ENCODE results near the gene GLRA1. TPM values are rescaled to one million over a fixed set of nuclear protein-coding genes. Genes with fewer than 3 reads are reported as not detected.

GLRA1 gene
- total RNA-seq, 2 experiments from 2014 or later, result not detected

DNA sequence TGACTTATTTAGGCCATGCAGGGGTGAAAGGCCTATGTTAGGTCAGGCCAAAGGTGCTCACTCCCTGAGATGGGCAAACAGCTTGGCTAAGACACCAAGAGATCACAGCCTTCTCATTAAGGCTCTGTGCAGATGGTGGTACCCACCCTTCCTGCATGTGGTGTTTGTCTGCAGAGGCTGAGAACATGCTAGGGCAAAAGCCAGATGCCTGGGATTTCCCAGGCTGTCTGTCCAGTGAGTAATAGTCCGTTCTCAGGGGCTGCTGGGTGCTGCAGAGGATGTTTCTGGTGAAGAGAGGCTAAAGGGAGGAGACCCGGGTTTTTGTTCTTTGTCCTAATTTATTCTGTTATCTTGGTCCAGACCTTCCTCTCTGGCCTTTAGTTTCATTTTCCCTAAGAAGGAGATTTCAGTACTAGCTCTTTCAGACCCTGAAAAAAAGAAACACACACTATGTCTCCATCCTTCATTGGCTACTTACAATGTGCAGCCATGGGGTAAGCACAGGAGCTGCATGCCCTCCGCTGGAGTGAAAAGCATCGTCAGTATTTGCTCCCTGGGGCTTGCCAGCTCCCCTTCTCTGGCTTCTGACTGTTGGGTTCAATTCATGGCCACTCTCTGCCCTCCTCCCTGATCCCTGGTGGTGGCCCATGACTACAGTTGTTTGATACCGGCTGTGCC is 23.4 kb upstream of the GLRA1 start:
- DNase-seq (no peak), ATAC-seq (ENCODE audit: low read depth) (no peak)
- no peak overlapping the region for H3K4me3 Mint-ChIP-seq
- no peaks in the 10 kb centered on the region for H3K4me1 Mint-ChIP-seq
- POLR2A ChIA-PET, result no interaction called here
- no peaks in the 10 kb centered on the region for H3K27me3 Mint-ChIP-seq
- no peaks in the 10 kb centered on the region for H3K36me3 Mint-ChIP-seq
- H3K27ac Mint-ChIP-seq, result no peak overlapping the region
- H3K9me3 Mint-ChIP-seq, result peaks cover 2% of the 10 kb centered on the region

DNA sequence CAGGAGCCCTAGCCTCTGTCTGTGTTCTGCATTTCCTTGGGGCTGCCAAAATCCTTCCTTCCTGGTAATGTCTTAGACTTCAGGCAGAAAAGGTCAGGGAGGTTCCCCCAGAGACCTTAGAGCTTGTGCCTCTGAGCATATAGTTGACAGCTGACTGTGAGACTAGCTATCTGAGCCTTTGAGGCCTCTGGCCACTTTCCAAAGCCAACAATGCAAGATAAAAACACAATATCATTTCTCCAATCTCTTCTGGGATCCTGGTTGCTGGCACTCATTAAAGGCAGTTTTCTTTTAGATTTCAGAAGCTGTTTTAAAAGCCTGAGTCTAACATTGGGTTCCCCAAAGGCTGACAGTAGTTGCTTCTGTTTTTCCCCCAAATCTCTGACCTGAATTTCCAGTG is 13.2 kb upstream of the GLRA1 start:
- DNase-seq, result no peak
- no peak for ATAC-seq (ENCODE audit: low read depth)
- Mint-ChIP-seq H3K9me3 (peaks cover 6% of the 10 kb centered on the region), H3K27me3 (no peaks in the 10 kb centered on the region), H3K36me3 (no peaks in the 10 kb centered on the region), H3K4me1 (no peaks in the 10 kb centered on the region), H3K27ac (no peak overlapping the region), H3K4me3 (no peak overlapping the region)
- POLR2A ChIA-PET, result no interaction called here

DNA sequence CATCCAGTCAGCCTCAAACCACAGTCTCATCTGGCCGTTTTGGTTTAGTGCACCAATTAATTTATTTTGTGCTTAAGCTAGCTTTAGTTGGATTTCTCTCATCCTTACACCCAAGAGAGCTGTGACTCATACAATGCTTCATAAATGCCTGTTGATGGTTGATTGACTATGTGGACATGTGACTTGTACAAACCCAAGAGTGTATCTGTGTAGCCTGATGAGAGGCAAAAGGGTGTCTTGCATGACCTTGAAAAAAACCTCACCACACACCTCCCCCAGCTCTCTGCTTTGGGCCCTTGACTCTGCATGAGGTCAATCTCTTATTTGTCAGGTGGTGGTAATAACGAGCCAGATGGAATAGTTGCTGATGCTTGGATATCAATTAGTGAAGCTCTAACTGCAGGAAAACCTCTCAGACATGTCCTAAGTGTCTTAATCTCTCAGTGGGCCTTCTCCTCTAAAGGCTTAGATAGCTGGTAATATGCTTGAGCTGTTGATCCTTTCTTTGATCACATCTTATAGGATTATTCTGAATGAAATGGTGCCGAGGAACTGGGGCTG is 10.6 kb upstream of the GLRA1 start:
- Mint-ChIP-seq H3K27me3 (no peaks in the 10 kb centered on the region), H3K27ac (no peak overlapping the region), H3K4me1 (no peaks in the 10 kb centered on the region), H3K36me3 (no peaks in the 10 kb centered on the region), H3K9me3 (peaks cover 10% of the 10 kb centered on the region), H3K4me3 (no peak overlapping the region)
- DNase-seq (no peak), ATAC-seq (ENCODE audit: low read depth) (no peak)
- POLR2A ChIA-PET, result no interaction called here

DNA sequence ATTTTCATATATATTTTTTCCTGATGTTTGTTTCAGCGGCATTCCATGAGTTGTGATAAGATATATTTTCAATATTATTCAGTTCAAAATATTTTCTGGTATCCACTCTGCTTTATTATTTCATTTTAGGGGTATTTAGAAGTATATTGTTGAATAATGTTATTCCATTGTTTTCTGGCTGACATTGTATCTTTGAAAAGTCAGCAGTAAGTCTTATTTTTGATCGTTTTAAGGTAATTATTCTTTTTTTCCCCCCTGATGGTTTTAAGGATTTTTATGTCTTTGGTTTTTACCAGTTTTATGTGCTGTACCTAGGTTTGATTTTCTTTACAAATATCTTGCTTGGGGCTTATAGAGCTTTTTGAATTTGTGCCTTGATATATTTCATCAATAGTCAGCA is 6.6 kb upstream of the GLRA1 start:
- ATAC-seq (ENCODE audit: low read depth) (no peak), DNase-seq (no peak)
- Mint-ChIP-seq H3K4me1 (no peaks in the 10 kb centered on the region), H3K36me3 (no peaks in the 10 kb centered on the region), H3K27me3 (peaks cover 1% of the 10 kb centered on the region), H3K9me3 (peaks cover 12% of the 10 kb centered on the region), H3K4me3 (no peak overlapping the region), H3K27ac (no peak overlapping the region)
- POLR2A ChIA-PET, result no interaction called here

DNA sequence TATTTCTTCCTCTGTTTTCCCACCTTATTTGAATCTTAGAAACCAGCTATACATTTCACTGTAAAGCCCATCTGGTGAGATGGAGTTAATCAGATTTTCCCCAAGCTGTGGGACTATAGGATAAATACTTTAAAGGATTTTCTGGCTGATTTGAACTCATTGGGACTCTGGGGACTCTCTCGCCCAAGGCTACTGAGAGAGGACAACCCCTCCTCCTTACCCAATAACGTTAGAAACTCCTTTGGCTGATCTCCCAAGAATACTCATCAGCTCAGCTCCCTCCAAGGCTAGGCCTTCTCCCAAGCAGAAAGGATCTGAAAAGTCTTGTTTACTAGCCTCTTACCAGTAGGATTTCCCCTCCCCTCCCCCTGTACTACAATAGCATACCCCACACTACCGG is 1.5 kb upstream of the GLRA1 start:
- Mint-ChIP-seq H3K9me3 (peaks cover 8% of the 10 kb centered on the region), H3K27ac (no peak overlapping the region), H3K27me3 (peaks cover 11% of the 10 kb centered on the region), H3K36me3 (no peaks in the 10 kb centered on the region), H3K4me3 (no peak overlapping the region), H3K4me1 (no peaks in the 10 kb centered on the region)
- ATAC-seq (ENCODE audit: low read depth), result no peak
- no peak for DNase-seq
- POLR2A ChIA-PET, result no interaction called here

DNA sequence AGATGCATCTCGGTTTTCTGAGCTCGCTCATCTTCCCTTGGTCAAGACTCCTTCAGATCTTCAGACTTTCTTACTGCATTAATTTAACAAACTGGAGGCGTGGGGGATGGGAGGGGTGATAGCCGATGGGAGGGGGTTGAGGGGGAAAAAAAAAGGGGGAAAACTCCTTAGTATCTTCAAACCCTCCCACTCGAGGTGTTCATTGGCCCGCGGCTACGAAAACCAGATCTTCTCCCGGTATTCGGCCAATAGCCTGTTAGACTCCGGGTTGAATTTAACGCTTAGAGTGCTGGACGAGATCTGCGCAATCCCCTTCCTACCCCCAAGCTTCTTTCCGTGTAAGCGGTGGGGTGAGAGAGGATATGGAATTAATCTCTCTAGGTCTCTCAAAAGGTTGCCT is 689 bp upstream of the GLRA1 start:
- ATAC-seq (ENCODE audit: low read depth) (no peak), DNase-seq (no peak)
- peaks cover 8% of the 10 kb centered on the region for H3K9me3 Mint-ChIP-seq
- no peak overlapping the region for H3K4me3 Mint-ChIP-seq
- no peak overlapping the region for H3K27ac Mint-ChIP-seq
- peaks cover 11% of the 10 kb centered on the region for H3K27me3 Mint-ChIP-seq
- H3K4me1 Mint-ChIP-seq, result no peaks in the 10 kb centered on the region
- no peaks in the 10 kb centered on the region for H3K36me3 Mint-ChIP-seq
- POLR2A ChIA-PET, result no interaction called here

DNA sequence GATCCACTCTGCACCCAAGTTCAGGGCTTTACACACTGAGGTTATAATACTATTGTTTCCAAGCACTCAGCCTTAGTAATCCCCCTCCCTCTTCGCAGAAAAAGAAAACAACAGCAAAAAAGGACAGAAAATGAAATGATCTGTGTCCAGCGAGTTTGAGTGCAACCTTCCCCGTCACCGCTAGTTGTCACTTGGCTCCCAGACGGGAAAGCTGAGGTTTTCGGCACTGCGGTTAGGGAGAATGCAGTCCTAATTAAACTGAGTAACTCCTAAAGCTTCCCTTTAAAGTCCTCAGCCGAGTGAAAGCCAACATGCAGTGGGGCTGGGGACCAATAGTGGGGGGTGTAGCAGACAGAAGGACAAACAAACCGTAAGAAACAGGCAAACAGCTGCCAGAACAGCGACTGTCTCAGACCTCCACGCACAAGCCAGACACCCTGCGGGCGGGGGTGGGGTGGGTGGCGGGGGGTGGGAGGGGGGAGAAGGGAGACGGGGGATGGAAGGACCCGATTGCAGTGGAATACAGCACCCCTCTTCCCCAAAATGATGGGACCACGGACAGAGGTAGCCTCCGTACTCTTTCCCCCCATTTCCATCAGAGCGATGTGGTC is 680 bp downstream of the GLRA1 start:
- ATAC-seq (ENCODE audit: low read depth), result no peak
- no peak for DNase-seq
- Mint-ChIP-seq H3K4me3 (no peak overlapping the region), H3K4me1 (no peaks in the 10 kb centered on the region), H3K36me3 (no peaks in the 10 kb centered on the region), H3K27ac (no peak overlapping the region), H3K27me3 (peaks cover 11% of the 10 kb centered on the region), H3K9me3 (peaks cover 6% of the 10 kb centered on the region)
- POLR2A ChIA-PET, result no interaction called here

DNA sequence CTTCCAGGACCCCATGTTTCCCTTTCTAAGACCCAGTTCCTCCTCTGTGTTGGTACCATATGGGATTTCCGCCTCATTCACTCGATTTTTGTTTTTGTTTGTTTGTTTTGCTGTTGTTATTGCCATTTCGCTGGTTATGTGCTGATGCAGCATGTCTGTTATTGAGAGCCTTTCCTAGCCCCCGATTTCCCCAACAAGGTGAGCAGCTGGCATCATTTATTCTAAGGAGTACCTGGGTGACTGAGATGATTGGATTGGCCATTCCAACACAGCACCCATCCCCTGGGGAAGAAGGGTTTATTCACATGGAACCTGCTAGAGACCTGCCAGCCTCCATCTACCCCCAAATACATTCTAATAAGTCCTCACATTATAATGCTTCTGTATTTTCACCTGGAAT is 2.7 kb downstream of the GLRA1 start:
- H3K27ac Mint-ChIP-seq, result no peak overlapping the region
- no peaks in the 10 kb centered on the region for H3K4me1 Mint-ChIP-seq
- no peak overlapping the region for H3K4me3 Mint-ChIP-seq
- DNase-seq (no peak), ATAC-seq (ENCODE audit: low read depth) (no peak)
- POLR2A ChIA-PET, result no interaction called here
- peaks cover 11% of the 10 kb centered on the region for H3K27me3 Mint-ChIP-seq
- H3K36me3 Mint-ChIP-seq, result no peaks in the 10 kb centered on the region
- peaks cover 6% of the 10 kb centered on the region for H3K9me3 Mint-ChIP-seq

DNA sequence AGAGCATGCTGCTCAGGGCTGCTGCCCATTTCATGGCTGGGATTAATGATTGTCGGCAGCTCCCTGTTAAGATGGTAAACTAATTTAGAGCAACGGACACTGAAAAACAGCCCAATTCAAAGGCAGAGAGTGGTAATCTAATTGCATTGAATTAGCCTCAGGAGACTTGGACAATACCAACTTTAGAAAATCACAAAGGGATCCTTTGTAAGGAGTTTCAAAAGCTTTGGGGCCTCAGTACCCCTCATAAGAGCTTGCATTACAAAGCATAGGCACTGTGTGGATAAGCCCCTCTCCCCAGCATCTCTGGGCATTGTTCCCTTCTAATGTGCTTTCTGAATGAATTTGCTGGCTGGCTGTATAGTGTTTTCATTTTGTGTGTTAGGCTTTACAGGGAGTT is 6.7 kb downstream of the GLRA1 start:
- Mint-ChIP-seq H3K27me3 (no peaks in the 10 kb centered on the region), H3K9me3 (peaks cover 4% of the 10 kb centered on the region), H3K27ac (no peak overlapping the region), H3K4me3 (no peak overlapping the region), H3K36me3 (no peaks in the 10 kb centered on the region), H3K4me1 (no peaks in the 10 kb centered on the region)
- ATAC-seq (ENCODE audit: low read depth), result no peak
- POLR2A ChIA-PET, result no interaction called here
- no peak for DNase-seq

DNA sequence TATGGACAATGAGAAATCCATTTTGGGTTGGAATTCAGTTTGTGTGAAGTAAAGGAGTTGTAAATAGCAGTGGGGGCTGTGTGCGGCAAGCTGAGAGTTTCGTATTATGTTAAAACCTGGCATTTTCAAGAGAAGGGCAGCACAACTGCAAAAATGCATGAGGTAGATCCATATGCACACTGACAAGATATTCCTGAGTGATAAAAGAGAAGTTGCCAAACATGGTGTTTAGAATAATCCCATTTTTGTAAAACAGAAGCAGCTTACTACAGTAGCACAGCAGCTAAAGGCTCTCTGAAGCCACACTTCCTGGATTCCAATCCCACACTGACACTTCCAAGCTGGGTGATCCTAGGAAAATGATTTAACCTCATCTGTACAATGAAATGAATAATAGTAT is 11.2 kb downstream of the GLRA1 start:
- no peaks in the 10 kb centered on the region for H3K4me1 Mint-ChIP-seq
- H3K9me3 Mint-ChIP-seq, result no peaks in the 10 kb centered on the region
- ATAC-seq (ENCODE audit: low read depth) (no peak), DNase-seq (no peak)
- POLR2A ChIA-PET, result no interaction called here
- no peak overlapping the region for H3K4me3 Mint-ChIP-seq
- no peak overlapping the region for H3K27ac Mint-ChIP-seq
- no peaks in the 10 kb centered on the region for H3K27me3 Mint-ChIP-seq
- no peaks in the 10 kb centered on the region for H3K36me3 Mint-ChIP-seq

DNA sequence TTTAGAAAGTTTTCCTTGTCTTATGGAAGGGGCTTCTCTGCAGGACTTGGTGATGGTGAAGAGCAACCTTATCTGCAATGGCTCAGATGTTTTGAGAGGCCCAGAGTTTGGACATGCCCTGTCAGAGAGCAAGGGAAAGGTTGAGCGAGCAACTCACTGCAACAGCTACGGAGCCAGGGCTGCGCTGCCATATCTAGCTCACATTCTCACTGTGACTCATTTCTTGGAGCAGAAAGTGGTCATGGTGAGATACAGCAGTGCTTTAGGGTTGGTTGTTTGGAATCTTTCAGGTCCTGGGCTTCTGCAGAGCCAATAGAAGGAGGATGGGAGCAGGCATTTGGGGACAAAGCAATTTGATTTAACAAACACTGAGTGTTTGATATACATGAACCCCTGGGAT is 12.3 kb downstream of the GLRA1 start:
- H3K36me3 Mint-ChIP-seq, result no peaks in the 10 kb centered on the region
- ATAC-seq (ENCODE audit: low read depth), result no peak
- no peak overlapping the region for H3K4me3 Mint-ChIP-seq
- no peaks in the 10 kb centered on the region for H3K4me1 Mint-ChIP-seq
- POLR2A ChIA-PET, result no interaction called here
- H3K9me3 Mint-ChIP-seq, result no peaks in the 10 kb centered on the region
- DNase-seq, result no peak
- H3K27me3 Mint-ChIP-seq, result no peaks in the 10 kb centered on the region
- no peak overlapping the region for H3K27ac Mint-ChIP-seq

DNA sequence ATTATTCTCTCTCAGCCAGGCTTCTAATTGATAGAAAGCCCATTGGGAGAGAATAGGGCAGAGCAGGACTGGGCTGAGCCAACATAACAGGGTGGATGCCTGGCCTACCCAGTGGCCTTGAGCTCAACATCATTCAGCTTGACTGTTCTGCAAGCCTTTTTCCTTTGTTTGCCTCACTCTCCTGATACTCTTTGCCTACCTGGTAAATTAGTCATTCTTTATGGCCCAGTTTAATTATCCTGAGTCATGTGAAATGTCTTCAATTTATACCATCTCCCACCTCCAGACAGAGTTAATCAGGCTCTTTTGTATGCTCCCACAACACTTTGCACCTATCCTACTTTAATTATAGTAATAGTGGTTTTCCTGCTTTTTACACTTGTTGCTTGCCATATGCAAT is 13.6 kb downstream of the GLRA1 start:
- no peak overlapping the region for H3K4me3 Mint-ChIP-seq
- H3K27me3 Mint-ChIP-seq, result no peaks in the 10 kb centered on the region
- ATAC-seq (ENCODE audit: low read depth) (no peak), DNase-seq (no peak)
- no peaks in the 10 kb centered on the region for H3K36me3 Mint-ChIP-seq
- POLR2A ChIA-PET, result no interaction called here
- H3K27ac Mint-ChIP-seq, result no peak overlapping the region
- H3K4me1 Mint-ChIP-seq, result no peaks in the 10 kb centered on the region
- H3K9me3 Mint-ChIP-seq, result no peaks in the 10 kb centered on the region

DNA sequence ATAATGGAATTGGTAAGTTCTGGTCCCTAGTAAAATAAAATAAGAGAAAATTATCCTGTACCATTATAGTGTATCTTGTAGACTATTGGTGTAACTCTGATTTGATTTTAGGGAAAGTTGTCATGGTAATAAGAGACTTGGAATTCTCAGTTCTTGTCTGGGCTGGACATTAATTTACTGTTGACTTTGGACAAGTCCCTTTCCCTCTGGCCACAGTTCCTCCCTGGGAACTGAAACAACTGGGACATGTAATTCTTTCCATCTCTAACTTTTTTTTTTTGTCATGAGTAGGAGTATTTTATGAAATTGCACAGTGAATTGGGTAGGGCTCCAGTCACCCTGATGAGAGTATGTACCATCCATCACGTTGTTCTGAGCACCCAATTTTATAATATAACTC is 15.0 kb downstream of the GLRA1 start:
- H3K27me3 Mint-ChIP-seq, result no peaks in the 10 kb centered on the region
- H3K4me3 Mint-ChIP-seq, result no peak overlapping the region
- ATAC-seq (ENCODE audit: low read depth), result no peak
- POLR2A ChIA-PET, result no interaction called here
- H3K4me1 Mint-ChIP-seq, result no peaks in the 10 kb centered on the region
- no peak for DNase-seq
- no peak overlapping the region for H3K27ac Mint-ChIP-seq
- H3K9me3 Mint-ChIP-seq, result no peaks in the 10 kb centered on the region
- H3K36me3 Mint-ChIP-seq, result no peaks in the 10 kb centered on the region

DNA sequence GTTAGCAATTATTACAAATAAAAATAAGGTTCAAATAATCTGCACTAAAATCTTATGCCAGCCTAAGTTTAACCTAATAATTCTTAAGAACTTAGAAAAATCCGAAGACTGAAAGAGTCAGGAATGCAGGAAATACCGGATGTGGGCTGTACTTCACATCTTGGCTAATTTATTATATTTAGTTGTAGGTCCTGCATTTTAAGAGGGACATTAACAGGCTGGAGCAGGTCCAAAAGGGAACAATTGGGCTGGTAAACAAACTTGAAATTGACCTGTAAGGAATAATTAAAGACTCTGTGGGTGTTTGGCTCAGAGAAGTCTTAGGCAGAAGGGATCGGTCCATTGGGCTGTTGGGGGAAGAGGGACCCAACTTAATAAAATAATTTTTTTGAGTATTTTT is 18.4 kb downstream of the GLRA1 start:
- ATAC-seq (ENCODE audit: low read depth) (no peak), DNase-seq (no peak)
- Mint-ChIP-seq H3K27me3 (peaks cover 4% of the 10 kb centered on the region), H3K4me1 (no peaks in the 10 kb centered on the region), H3K4me3 (no peak overlapping the region), H3K36me3 (no peaks in the 10 kb centered on the region), H3K27ac (no peak overlapping the region), H3K9me3 (no peaks in the 10 kb centered on the region)
- POLR2A ChIA-PET, result no interaction called here

Data from activated naive CD8-positive, alpha-beta T cell treated with anti-CD3 and anti-CD28 coated beads, Interleukin-2, amount 10 ng/mL, durations not matched to agents 7 days and 5 days (primary cell).